HG02571 (cell line): Measurements from ENCODE around the gene PIGN.

Source experiments
- ATAC-seq: cut with Tn5 transposase; IDR thresholded peaks from one replicate; pipeline ENCODE4 v1.9.1; 2021; ENCODE audit warnings: mild to moderate bottlenecking, moderate library complexity; ENCODE audit not compliant: unreplicated experiment

PIGN gene

GRCh38 chr18:62118328-62118727, 68.5 kb downstream of the PIGN start:
- ATAC-seq = no peak

GRCh38 chr18:62109676-62110075, 77.2 kb downstream of the PIGN start:
- no peak for ATAC-seq

GRCh38 chr18:62107881-62108280, 79.0 kb downstream of the PIGN start:
- no peak for ATAC-seq

GRCh38 chr18:62106271-62106670, 80.6 kb downstream of the PIGN start:
- no peak for ATAC-seq

- no peak for ATAC-seq
These were observed 81.5 kb downstream of the PIGN start for GRCh38 chr18:62105376-62105775.

GRCh38 chr18:62102221-62102620, 84.6 kb downstream of the PIGN start:
- no peak for ATAC-seq

GRCh38 chr18:62101321-62101721, 85.5 kb downstream of the PIGN start:
- ATAC-seq = no peak

- no peak for ATAC-seq
These were observed 87.9 kb downstream of the PIGN start for GRCh38 chr18:62098960-62099359.

- no peak for ATAC-seq
These were observed 89.2 kb downstream of the PIGN start for GRCh38 chr18:62097698-62098097.

- no peak for ATAC-seq
These were observed 95.3 kb downstream of the PIGN start for GRCh38 chr18:62091487-62092120.

- no peak for ATAC-seq
These were observed 97.7 kb downstream of the PIGN start for GRCh38 chr18:62089174-62089573.

GRCh38 chr18:62088156-62088555, 98.7 kb downstream of the PIGN start:
- no peak for ATAC-seq

GRCh38 chr18:62085756-62086155, 101.1 kb downstream of the PIGN start:
- no peak for ATAC-seq

- ATAC-seq = no peak
These were observed 105.0 kb downstream of the PIGN start for GRCh38 chr18:62081761-62082294.

GRCh38 chr18:62081248-62081647, 105.6 kb downstream of the PIGN start:
- no peak for ATAC-seq

GRCh38 chr18:62080172-62080900, 106.5 kb downstream of the PIGN start:
- ATAC-seq = no peak

GRCh38 chr18:62073461-62074281, 113.2 kb downstream of the PIGN start:
- no peak for ATAC-seq

GRCh38 chr18:62072370-62072769, 114.5 kb downstream of the PIGN start:
- no peak for ATAC-seq

GRCh38 chr18:62071071-62071470, 115.8 kb downstream of the PIGN start:
- ATAC-seq = no peak

- no peak for ATAC-seq
These were observed 116.6 kb downstream of the PIGN start for GRCh38 chr18:62070302-62070701.

GRCh38 chr18:62069556-62069955, 117.3 kb downstream of the PIGN start:
- ATAC-seq = no peak
